Right kidney (tissue), 9 donors: ENCODE data around the gene PCK1.
"Not testable (repeated sequence)": the region's sequence is repeated elsewhere in the genome, so short reads cannot be mapped to it uniquely, and the experiment has no call there.

Source experiments
- DNase-seq: peaks from one replicate; pipeline ENCODE4 v3.0.0-alpha.2; 2016
- long read RNA-seq, 8 donors: transcript quantifications; one replicate each; lab custom pipeline, GENCODE V29; 2026

Gene PCK1
- long read RNA-seq, donor 1, full-length matches to known transcripts = 4 of 4 reads
- long read RNA-seq, donor 1, partial matches to known transcripts = 0 of 4 reads
- long read RNA-seq, donor 1, other reads (novel, unspliced or antisense) = 0 of 4 reads
- long read RNA-seq, donor 2, full-length matches to known transcripts = 3 of 3 reads
- long read RNA-seq, donor 2, partial matches to known transcripts = 0 of 3 reads
- long read RNA-seq, donor 2, other reads (novel, unspliced or antisense) = 0 of 3 reads
- long read RNA-seq, donor 3, full-length matches to known transcripts = 4 of 4 reads
- long read RNA-seq, donor 3, partial matches to known transcripts = 0 of 4 reads
- long read RNA-seq, donor 3, other reads (novel, unspliced or antisense) = 0 of 4 reads
- long read RNA-seq, donor 4, full-length matches to known transcripts = 2 of 2 reads
- long read RNA-seq, donor 4, partial matches to known transcripts = 0 of 2 reads
- long read RNA-seq, donor 4, other reads (novel, unspliced or antisense) = 0 of 2 reads
- long read RNA-seq, donor 5, full-length matches to known transcripts = 7 of 7 reads
- long read RNA-seq, donor 5, partial matches to known transcripts = 0 of 7 reads
- long read RNA-seq, donor 5, other reads (novel, unspliced or antisense) = 0 of 7 reads
- long read RNA-seq, donor 6, full-length matches to known transcripts = 2 of 2 reads
- long read RNA-seq, donor 6, partial matches to known transcripts = 0 of 2 reads
- long read RNA-seq, donor 6, other reads (novel, unspliced or antisense) = 0 of 2 reads
- long read RNA-seq, donor 7, full-length matches to known transcripts = 3 of 3 reads
- long read RNA-seq, donor 7, partial matches to known transcripts = 0 of 3 reads
- long read RNA-seq, donor 7, other reads (novel, unspliced or antisense) = 0 of 3 reads
- long read RNA-seq, donor 8, full-length matches to known transcripts = 1 of 1 reads
- long read RNA-seq, donor 8, partial matches to known transcripts = 0 of 1 reads
- long read RNA-seq, donor 8, other reads (novel, unspliced or antisense) = 0 of 1 reads

DNA sequence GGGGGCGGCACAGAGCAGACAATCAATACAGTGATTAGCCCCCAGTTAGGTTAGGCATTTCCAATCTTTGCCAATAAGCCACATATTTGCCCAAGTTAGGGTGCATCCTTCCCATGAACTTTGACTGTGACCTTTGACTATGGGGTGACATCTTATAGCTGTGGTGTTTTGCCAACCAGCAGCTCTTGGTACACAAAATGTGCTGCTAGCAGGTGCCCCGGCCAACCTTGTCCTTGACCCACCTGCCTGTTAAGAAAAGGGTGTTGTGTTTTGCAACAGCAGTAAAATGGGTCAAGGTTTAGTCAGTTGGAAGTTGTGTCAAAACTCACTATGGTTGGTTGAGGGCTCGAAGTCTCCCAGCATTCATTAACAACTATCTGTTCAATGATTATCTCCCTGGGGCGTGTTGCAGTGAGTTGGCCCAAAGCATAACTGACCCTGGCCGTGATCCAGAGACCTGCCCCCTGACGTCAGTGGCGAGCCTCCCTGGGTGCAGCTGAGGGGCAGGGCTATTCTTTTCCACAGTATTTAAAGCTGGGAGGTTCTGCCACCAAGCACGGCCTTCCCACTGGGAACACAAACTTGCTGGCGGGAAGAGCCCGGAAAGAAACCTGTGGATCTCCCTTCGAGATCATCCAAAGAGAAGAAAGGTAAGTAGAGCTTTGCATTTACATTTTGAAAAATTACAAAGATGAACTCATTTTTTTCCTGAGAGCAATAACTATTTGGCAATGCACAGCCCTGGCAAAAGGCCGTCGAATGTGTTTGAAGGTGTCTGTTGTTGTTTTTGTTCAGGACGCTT is at the start of gene PCK1:
PCK1 (plus strand) TSS at position 557 of the 802 bp plus-strand sequence. CDS start 302 bp downstream, outside the sequence.
- DNase-seq = no peak

GRCh38 chr20:57511709-57512108 is 49.2 kb upstream of the PCK1 start:
- DNase-seq = not testable (repeated sequence)

GRCh38 chr20:57512432-57512831 is 48.5 kb upstream of the PCK1 start:
- DNase-seq = no peak

GRCh38 chr20:57513199-57513598 is 47.7 kb upstream of the PCK1 start:
- DNase-seq = no peak

- DNase-seq = no peak
These were observed 46.6 kb upstream of the PCK1 start for GRCh38 chr20:57514273-57514751.

DNA sequence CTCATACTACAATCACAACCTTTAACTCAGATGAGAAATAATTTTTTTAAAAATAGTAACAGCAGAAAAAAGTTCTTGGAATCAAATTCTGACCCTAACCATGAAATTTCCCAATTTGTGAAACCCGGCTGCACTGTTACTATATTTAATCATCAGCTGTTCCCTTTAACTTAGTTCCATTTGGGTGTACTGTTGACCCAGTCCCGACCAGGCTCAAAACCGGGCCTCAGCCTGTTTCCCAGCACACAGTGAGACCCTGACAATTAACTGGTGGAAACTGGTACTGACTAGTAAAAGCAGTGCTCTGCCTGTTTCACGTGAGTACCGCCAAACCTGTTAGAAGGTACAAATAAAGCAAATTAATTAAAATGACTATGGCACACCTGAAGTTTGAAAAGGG is 43.0 kb upstream of the PCK1 start:
- no peak for DNase-seq

- DNase-seq = no peak
These were observed 38.4 kb upstream of the PCK1 start for GRCh38 chr20:57522380-57523140.

DNA sequence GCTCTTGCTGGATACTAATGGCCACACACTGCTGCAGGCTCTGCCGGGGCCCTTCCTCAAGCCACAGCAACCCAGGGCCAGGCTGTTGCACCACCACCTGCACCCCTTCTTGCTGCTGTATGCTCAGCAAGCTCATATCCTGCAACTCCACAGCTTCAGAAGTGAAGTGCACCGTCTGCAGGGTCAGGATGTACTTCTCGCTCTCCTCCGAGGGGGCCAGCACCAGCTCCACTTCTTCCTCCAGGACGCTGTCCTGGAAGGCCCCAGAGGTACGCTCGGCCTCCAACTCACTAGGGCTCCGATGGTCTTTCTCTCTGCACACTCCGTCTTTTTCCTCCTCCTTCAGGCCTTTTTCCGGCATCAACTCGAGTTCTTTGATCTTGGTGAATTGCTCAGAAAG is 37.1 kb upstream of the PCK1 start:
- no peak for DNase-seq

DNA sequence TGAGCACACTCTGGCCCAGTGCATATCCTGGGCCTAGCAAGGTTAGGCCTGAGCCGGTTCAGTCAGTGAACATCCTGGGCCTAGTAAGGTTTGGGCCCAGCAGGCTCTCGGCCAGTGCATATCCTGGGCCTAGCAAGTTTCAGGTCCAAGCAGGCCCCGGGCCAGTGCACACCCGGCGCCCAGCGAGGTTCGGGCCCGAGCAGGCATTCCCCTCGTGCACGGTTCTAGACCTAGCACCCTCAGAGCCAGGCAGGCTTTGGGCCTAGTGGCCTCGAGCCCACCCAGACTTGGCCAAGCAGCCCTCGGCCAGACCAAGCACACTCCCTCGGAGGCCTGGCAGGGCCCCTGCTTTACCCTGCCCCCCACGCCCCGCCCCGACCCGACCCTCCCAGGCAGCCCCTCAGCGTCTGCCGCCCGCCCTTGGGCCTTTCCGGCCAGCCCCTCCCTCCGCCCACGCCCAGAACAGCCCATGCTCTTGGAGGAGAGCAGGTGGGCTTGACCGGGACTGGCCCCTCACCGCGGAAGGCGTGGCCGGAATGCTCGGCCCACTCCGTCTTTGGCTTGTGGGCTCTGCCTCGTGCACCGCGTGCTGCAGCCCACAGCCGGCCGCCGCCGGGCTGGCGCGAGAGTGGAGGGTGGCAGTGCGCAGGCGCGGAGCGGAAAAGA is 36.3 kb upstream of the PCK1 start, which contains the start of gene CTCFL:
CTCFL (minus strand) TSS at position 630 of the 666 bp plus-strand sequence. CDS start 935 bp downstream, outside the sequence.
- no peak for DNase-seq

GRCh38 chr20:57525328-57526086 is 35.4 kb upstream of the PCK1 start:
- DNase-seq = no peak

DNA sequence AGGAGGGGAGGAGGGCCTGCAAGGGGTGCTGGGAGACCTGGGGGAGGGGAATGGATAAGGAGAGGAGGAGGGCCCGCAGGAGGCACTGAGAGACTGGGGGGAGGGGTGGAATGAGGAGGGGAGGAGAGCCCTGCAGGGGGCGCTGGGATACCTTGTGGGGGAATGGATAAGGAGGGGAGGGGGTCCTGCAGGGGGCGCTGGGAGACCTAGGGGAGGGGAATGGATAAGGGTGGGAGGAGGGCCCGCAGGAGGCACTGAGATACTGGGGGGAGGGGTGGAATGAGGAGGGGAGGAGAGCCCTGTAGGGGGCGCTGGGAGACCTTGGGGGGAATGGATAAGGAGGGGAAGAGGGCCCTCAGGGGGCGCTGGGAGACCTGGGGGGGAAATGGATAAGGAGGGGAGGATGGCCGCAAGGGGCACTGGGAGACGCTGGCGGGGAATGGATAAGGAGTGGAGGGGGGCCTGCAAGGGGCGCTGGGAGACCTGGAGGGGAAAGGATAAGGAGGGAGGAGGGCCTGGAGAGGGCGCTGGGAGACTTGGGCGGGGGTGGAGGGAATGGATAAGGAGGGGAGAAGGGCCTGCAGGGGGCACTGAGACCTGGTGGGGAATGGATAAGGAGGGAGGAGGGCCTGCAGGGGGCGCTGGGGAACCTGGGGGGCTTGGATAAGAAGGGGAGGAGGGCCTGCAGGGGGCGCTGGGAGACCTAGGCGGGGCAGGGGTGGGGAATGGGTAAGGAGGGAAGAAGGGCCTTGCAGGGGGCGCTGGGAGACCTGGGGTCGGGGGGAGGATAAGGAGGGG is 34.6 kb upstream of the PCK1 start:
- no peak for DNase-seq

DNA sequence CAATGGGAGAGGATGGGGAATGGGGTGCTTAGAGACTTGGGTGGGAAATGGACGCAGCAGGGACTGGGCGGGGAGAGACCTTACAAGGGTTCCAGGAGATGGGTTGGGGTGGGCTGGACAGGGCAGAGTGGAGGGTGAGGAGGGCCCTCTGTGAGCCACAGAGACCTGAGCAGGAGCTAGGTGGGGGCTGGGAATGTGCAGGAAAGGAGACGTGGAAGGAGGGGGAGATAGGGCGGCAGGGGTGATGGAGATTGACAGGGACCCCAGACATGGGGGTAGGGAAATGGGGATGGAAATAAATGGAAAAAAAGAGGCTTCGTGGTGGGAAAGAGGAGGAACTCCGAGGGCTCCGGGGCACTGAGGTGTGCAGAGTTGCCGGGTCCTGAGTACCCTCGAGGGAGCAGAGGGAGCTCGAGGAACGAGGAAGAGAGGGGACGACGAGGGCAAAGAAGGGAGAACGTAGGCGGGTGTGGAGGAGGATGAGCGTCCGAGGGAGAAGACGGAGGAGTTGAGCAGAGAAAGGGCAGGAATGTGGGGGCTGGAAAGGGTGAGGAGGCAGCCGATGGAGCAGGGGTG is 33.9 kb upstream of the PCK1 start:
- DNase-seq = peak; percentile 54

DNA sequence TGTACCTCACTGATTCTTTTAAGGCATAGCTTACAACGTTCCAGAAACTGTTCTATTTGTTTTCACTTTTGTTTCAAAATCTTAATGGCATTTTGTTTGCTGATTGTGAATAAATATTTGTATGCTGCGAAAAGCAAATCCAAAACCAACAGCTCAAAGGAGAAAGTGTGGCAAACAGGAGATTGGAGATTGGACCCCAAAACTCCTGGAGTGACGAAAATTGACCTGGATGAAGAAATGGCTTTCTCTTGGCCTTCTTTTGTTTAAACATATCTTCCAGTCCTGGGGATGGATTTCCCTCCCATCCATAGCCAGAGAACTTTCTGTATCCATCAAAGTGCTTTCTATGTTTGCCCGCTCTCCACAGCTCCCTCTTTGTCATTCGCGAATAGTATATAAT is 33.2 kb upstream of the PCK1 start:
- no peak for DNase-seq

DNA sequence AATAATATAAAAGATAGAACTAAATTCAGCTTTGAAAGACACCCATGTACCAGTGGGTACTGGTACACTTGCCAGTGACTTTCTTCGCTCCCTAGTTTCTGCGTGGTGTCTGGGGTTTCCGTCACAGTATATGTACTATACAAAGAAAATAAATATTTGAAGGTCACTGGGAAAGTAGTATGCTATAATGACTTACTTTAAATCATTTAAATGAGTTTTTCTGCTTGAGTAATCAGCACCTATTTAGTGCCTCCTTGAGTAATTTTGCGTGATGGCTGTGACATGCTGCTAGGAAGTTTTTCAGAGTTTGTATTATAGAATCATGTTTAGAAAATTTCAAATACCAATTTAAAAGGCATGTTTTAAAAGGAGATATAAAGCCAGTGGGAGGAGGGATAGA is 32.8 kb upstream of the PCK1 start:
- no peak for DNase-seq

DNA sequence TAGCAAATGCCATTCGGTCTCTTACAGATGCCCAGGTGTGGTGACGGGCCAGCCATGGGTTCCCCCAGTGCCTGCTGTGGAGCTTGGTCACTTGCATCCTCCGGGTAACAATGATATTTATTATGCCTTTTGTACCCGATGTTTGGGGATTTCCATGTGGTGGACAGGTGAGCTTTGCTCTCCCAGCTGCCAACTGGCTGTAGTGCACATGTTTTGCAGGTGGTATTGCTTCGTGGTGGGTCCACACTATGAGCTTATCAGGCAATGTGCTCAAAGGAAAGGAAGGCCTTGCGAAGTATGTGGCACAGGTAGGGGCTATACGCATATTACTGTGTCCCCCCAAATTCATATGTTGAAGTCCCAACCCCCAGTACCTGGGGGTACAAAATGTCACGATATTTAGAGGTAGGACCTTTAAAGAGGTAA is 31.7 kb upstream of the PCK1 start:
- no peak for DNase-seq

GRCh38 chr20:57529810-57530209 is 31.1 kb upstream of the PCK1 start:
- DNase-seq = no peak

- no peak for DNase-seq
These were observed 30.5 kb upstream of the PCK1 start for GRCh38 chr20:57530327-57530981.

GRCh38 chr20:57532104-57532503 is 28.8 kb upstream of the PCK1 start:
- no peak for DNase-seq
